ENCODE data around the gene PLA2R1.

The PLA2R1 gene

GRCh38 chr2:159891917-159892730 lies 170.3 kb downstream of the PLA2R1 start:
- no peak for DNase-seq

- no peak for DNase-seq
Observed at GRCh38 chr2:159891267-159891588, 171.2 kb downstream of the PLA2R1 start.

GRCh38 chr2:159890551-159891266 lies 171.7 kb downstream of the PLA2R1 start:
- DNase-seq, result no peak

GRCh38 chr2:159882130-159882745 lies 180.2 kb downstream of the PLA2R1 start:
- no peak for DNase-seq
